Epidermal melanocyte (primary cell): ENCODE measurements around the gene CACNG3.
"Not testable (repeated sequence)": the region's sequence is repeated elsewhere in the genome, so short reads cannot be mapped to it uniquely, and the experiment has no call there.

Source experiments
- DNase-seq: peaks from one replicate; pipeline ENCODE4 v3.0.0; 2011; ENCODE audit warnings: low spot score; ENCODE audit not compliant: insufficient read length

CACNG3 gene

GRCh38 chr16:24255456-24256371 lies at the start of gene CACNG3:
Gene CACNG3 (plus strand): TSS chr16:24256335. CDS start chr16:24256755, 420 bp downstream.
- DNase-seq = no peak

- no peak for DNase-seq
These were observed 49.2 kb upstream of the CACNG3 start for GRCh38 chr16:24206926-24207325.

GRCh38 chr16:24208710-24209109 lies 47.4 kb upstream of the CACNG3 start:
- DNase-seq = no peak

GRCh38 chr16:24214992-24215391 lies 41.1 kb upstream of the CACNG3 start:
- no peak for DNase-seq

GRCh38 chr16:24216961-24217360 lies 39.2 kb upstream of the CACNG3 start:
- DNase-seq = no peak

- DNase-seq = no peak
These were observed 38.7 kb upstream of the CACNG3 start for GRCh38 chr16:24217461-24217860.

- no peak for DNase-seq
These were observed 37.8 kb upstream of the CACNG3 start for GRCh38 chr16:24218299-24218698.

GRCh38 chr16:24221219-24221618 lies 34.9 kb upstream of the CACNG3 start:
- no peak for DNase-seq

- DNase-seq = no peak
These were observed 27.6 kb upstream of the CACNG3 start for GRCh38 chr16:24228514-24228913.

GRCh38 chr16:24232936-24233335 lies 23.2 kb upstream of the CACNG3 start:
- no peak for DNase-seq

GRCh38 chr16:24234737-24235136 lies 21.4 kb upstream of the CACNG3 start:
- no peak for DNase-seq

GRCh38 chr16:24235806-24236205 lies 20.3 kb upstream of the CACNG3 start:
- no peak for DNase-seq

- DNase-seq = not testable (repeated sequence)
These were observed 17.3 kb upstream of the CACNG3 start for GRCh38 chr16:24238846-24239245.

- no peak for DNase-seq
These were observed 9.1 kb upstream of the CACNG3 start for GRCh38 chr16:24246911-24247607.

GRCh38 chr16:24253192-24253591 lies 2.9 kb upstream of the CACNG3 start:
- peak; percentile 50 for DNase-seq

- no peak for DNase-seq
These were observed 1.8 kb downstream of the CACNG3 start for GRCh38 chr16:24257958-24258357.

GRCh38 chr16:24258791-24259190 lies 2.7 kb downstream of the CACNG3 start:
- DNase-seq = no peak

- DNase-seq = no peak
These were observed 6.7 kb downstream of the CACNG3 start for GRCh38 chr16:24262816-24263215.

- DNase-seq = no peak
These were observed 14.7 kb downstream of the CACNG3 start for GRCh38 chr16:24270721-24271442.

GRCh38 chr16:24272379-24272778 lies 16.2 kb downstream of the CACNG3 start:
- DNase-seq = no peak

- no peak for DNase-seq
These were observed 17.5 kb downstream of the CACNG3 start for GRCh38 chr16:24273508-24274182.
